Upper lobe of right lung (tissue), 1 donor: ENCODE results near the gene SCMH1. TPM values are rescaled to one million over a fixed set of nuclear protein-coding genes. Genes with fewer than 3 reads are reported as not detected.

Experiments used
- ATAC-seq: fragments of 200-7000 bp; cut with Tn5 transposase; one replicate; pipeline ENCODE4 v1.9.1; 2020; ENCODE audit warnings: mild to moderate bottlenecking, moderate library complexity
- DNase-seq: peaks from one replicate; pipeline ENCODE4 v3.0.0-alpha.2; 2020
- H3K27ac ChIP-seq: fragments of 200-600 bp; one replicate; pipeline ENCODE4 v1.8.0; 2022
- H3K27me3 ChIP-seq: fragments of 200-600 bp; one replicate; pipeline ENCODE4 v1.8.0; 2022; ENCODE audit warnings: mild to moderate bottlenecking
- H3K36me3 ChIP-seq: fragments of 200-600 bp; one replicate; pipeline ENCODE4 v1.8.0; 2022
- H3K4me1 ChIP-seq: fragments of 200-600 bp; one replicate; pipeline ENCODE4 v1.8.0; 2022
- H3K4me3 ChIP-seq: fragments of 200-600 bp; one replicate; pipeline ENCODE4 v1.8.0; 2022; ENCODE audit warnings: mild to moderate bottlenecking
- H3K9me3 ChIP-seq: fragments of 200-600 bp; one replicate; pipeline ENCODE4 v1.8.0; 2022
- CTCF ChIP-seq: fragments of 200-600 bp; IDR thresholded peaks from one replicate; pipeline ENCODE4 v1.8.0; 2022; ENCODE audit warnings: antibody characterized with exemption
- intact Hi-C: fragments of 100-400 bp; cut with DNase I; formaldehyde crosslinking; loops from one replicate; pipeline ENCODE4 v1.11.0; 2022
- total RNA-seq: library from RNA; stranded (reverse); fragmentation: NEBNext Ultra II Directional; extraction: Animal tissue kit (Norgen Biotek cat#: 25700); gene quantifications from one replicate; pipeline ENCODE4 v1.2.1, GENCODE V29; 2021
- donor health status: DM: no; HTN: yes; CAD: no; lungs with severe emphysema.

SCMH1 gene
- total RNA-seq, 1 donor from 2014 or later: 37.2 TPM

GRCh38 chr1:41015897-41016470 lies 226.1 kb downstream of the SCMH1 start:
- no peak overlapping the region for H3K27ac ChIP-seq
- DNase-seq: no peak
- H3K36me3 ChIP-seq: peaks cover 21% of the 10 kb centered on the region
- peaks cover 18% of the 10 kb centered on the region for H3K4me1 ChIP-seq
- H3K9me3 ChIP-seq: no peaks in the 10 kb centered on the region
- TF ChIP-seq CTCF: no peak
- intact Hi-C loops: no loop called here
- H3K27me3 ChIP-seq: no peaks in the 10 kb centered on the region
- no peak overlapping the region for H3K4me3 ChIP-seq
- no peak for ATAC-seq

- Histone ChIP-seq H3K36me3 (peaks cover 27% of the 10 kb centered on the region), H3K9me3 (no peaks in the 10 kb centered on the region), H3K4me1 (peaks cover 18% of the 10 kb centered on the region), H3K27ac (no peak overlapping the region), H3K4me3 (no peak overlapping the region), H3K27me3 (no peaks in the 10 kb centered on the region)
- intact Hi-C loops: no loop called here
- TF ChIP-seq CTCF: no peak
- no peak for DNase-seq
- no peak for ATAC-seq
Measured at GRCh38 chr1:41015281-41015896, 226.7 kb downstream of the SCMH1 start.

GRCh38 chr1:41014871-41015270 lies 227.2 kb downstream of the SCMH1 start:
- intact Hi-C loops: no loop called here
- no peak for DNase-seq
- no peak overlapping the region for H3K27ac ChIP-seq
- H3K4me1 ChIP-seq: peaks cover 18% of the 10 kb centered on the region
- H3K36me3 ChIP-seq: peaks cover 32% of the 10 kb centered on the region
- H3K4me3 ChIP-seq: no peak overlapping the region
- TF ChIP-seq CTCF: no peak
- no peak for ATAC-seq
- no peaks in the 10 kb centered on the region for H3K27me3 ChIP-seq
- H3K9me3 ChIP-seq: no peaks in the 10 kb centered on the region

- DNase-seq: no peak
- intact Hi-C loops: no loop called here
- Histone ChIP-seq H3K4me1 (peaks cover 14% of the 10 kb centered on the region), H3K9me3 (no peaks in the 10 kb centered on the region), H3K27ac (no peak overlapping the region), H3K27me3 (no peaks in the 10 kb centered on the region), H3K4me3 (no peak overlapping the region), H3K36me3 (peaks cover 43% of the 10 kb centered on the region)
- peak; percentile 76 for ATAC-seq
- no peak for TF ChIP-seq CTCF
Measured at GRCh38 chr1:41013796-41014195, 228.3 kb downstream of the SCMH1 start.

GRCh38 chr1:41013024-41013423 lies 229.1 kb downstream of the SCMH1 start:
- H3K4me3 ChIP-seq: no peak overlapping the region
- ATAC-seq: no peak
- peaks cover 51% of the 10 kb centered on the region for H3K36me3 ChIP-seq
- TF ChIP-seq CTCF: no peak
- peaks cover 14% of the 10 kb centered on the region for H3K4me1 ChIP-seq
- H3K27me3 ChIP-seq: no peaks in the 10 kb centered on the region
- intact Hi-C loops: no loop called here
- no peak for DNase-seq
- H3K27ac ChIP-seq: no peak overlapping the region
- H3K9me3 ChIP-seq: no peaks in the 10 kb centered on the region
